HG02885 (cell line): Measurements from ENCODE around the gene COL16A1.

Experiments used
- ATAC-seq: cut with Tn5 transposase; IDR thresholded peaks from one replicate; pipeline ENCODE4 v1.9.1; 2021; ENCODE audit warnings: mild to moderate bottlenecking; ENCODE audit not compliant: unreplicated experiment, poor library complexity

The COL16A1 gene

DNA sequence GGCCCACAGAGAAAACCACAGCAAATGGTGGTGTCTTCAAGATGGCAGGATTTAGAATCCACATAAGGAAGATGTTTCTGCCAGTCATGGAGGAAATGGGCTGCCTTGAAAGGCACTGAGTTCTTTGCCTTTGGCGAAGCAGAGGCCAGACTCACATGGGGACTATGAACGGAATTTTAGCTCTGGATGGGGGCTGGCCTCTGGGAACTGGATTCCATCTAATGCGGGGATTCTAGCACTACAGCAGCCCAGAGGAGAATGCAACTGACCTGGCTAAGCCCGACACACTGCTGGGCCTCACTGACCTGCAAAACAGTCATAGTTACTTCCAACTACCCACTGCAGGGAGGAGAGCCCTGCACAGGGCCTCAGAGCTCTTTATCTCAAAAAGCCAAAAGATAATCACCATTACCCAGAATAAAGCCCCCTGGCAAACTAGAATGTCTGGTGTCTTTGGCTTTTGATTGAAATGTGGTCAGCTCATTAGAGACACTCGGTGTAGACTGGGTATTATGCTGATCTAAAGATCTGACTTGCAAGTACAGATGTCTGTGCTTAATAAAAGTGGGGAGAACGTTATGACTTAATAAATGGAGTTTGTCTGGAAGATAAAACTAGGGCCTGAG is 74.8 kb downstream of the COL16A1 start:
- ATAC-seq = no peak

DNA sequence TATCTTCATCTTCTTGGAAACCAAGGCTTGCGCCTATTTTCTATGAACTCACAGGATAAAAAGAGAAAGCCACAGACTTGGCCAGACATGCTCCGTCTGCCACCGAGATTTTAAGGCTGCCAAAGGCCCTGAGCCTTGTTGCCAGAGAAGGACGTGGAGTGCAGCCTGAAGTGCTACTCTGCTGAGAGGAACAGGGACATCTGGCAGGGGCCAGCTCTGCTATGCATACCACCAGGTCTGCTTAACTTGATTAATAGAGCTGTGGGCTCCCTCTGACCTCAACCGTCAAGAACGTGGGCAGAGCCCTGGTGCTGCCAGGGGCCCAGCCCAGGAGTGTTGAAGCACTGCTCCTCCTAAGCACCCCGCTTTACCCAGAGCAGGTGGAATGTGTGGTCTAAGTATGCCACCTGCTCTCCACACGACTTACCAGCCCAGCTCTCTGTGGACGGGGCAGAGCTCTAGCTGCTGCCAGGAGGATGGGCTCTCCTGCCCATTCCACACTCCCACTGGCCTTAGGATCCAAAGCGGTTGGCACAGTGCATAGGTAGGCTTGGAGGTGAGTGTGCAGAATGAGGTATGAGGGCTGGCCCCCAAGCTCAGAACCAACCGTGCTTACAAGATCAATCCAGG is 75.8 kb downstream of the COL16A1 start:
- no peak for ATAC-seq

DNA sequence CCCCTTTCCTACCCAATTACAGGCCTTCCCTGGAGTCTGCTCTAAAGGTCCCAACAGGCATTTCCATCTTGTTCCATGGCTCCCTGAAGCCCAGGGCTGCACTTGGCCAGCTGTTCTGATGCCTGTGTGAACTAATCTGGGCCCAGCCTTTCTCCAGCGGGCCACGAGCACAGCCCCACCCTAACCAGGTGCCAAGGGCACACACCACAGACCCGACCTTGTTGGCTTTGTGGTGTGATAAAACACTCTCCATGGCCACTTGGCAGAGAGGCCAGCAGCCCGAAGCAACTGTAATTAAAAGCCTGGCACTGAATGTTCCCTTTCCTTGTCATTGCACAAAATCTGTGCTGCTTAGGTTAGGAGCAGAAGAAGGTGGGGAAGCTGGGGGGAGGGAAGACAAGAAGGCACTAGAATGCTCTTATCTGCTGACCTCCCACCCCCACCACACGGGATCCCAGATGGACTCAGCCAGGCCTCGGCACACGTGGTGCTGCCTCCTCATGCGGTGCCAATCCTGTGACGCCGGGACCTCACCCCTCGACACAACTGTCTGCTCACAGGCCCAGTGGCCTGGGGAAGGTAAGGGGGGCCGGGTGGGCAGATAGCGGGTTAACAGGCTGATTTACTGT is 76.4 kb downstream of the COL16A1 start:
- no peak for ATAC-seq

- no peak for ATAC-seq
Measured at GRCh38 chr1:31626223-31627207, 77.3 kb downstream of the COL16A1 start.

DNA sequence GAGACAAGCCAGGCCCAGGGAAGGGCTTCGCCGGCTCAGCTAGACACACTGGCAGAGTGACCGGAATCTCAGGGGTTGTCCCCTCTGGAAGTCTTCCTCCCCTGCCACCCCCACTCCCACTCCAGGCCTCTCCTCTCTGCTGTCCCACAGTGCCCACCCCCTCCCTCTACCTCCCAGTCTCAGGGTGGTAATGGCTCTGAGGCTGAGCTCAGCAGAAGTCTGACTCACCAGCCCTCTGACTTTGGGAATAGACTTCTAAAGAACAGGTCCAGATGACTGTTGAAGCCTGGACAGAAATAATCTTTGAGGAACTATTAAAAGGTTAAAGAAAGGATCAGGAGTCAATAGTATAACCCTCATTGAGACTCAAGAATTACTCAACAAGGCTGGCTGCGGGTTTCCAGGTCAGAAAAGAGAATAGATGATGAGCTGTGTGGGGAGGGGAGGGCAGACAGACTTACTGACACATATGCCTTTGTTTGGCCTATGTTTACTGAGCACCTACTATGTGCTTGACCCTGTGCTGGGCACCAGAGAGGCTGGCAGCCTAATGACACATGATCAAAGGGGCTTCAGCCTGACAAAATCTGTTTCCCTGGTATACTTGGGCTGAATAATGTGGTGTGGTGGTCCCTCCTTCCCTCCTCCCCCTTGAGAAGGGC is 78.1 kb downstream of the COL16A1 start:
- no peak for ATAC-seq

DNA sequence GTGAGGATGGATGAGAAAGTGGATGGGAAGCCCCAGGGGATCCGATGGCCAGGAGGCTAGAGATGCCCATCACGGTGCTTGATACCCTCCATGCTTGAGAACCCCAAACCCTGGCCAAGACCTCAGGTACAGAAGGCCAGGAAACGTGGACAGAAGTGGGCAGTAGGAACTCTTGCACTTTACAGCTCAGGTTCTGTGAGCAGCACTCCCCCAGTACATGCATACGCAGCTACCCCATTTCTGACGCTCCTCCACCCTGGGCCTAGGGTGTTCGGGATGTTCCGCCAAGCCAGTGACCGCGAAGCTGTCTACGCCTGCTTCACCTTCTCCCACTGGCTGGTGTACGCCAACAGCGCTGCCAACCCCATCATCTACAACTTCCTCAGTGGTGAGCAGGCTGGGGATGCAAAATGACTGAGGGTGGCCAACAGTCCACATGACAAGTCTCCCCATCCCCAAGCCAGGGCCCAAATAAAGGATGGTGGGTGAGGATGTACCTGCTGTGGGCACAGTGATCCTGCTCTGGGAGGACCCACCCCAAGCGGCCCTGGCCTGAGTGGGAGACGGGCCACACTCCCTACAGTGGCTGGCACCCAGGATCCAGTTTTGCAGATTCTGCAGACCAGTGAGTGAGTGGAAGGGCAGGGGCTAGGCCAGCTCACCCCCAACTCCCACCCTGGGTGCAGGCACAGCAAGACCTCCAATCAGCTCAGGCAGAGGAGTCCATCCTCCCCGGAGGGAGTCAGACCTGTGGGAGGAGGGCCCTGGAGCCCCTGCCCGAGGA is 78.9 kb downstream of the COL16A1 start:
- ATAC-seq = no peak

DNA sequence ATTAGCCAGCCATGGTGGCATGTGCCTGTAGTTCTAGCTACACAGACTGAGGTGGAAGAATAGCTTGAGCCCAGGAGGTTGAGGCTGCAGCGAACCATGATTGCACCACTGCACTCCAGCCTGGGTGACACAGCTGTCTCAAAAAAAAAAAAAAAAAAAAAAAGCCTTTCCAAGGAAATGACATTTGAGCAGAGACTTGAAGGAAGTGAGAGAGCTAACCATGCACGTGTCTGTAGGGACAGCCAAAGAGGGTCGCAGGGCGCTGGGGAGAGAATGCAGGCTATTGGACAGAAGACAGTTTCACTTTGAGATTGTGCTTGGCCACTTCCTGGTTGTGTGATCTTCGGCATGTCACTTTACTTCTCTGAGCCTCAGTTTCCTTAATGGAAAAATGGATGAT is 79.5 kb downstream of the COL16A1 start:
- ATAC-seq = no peak

- no peak for ATAC-seq
Measured at GRCh38 chr1:31623365-31623764, 80.5 kb downstream of the COL16A1 start.

DNA sequence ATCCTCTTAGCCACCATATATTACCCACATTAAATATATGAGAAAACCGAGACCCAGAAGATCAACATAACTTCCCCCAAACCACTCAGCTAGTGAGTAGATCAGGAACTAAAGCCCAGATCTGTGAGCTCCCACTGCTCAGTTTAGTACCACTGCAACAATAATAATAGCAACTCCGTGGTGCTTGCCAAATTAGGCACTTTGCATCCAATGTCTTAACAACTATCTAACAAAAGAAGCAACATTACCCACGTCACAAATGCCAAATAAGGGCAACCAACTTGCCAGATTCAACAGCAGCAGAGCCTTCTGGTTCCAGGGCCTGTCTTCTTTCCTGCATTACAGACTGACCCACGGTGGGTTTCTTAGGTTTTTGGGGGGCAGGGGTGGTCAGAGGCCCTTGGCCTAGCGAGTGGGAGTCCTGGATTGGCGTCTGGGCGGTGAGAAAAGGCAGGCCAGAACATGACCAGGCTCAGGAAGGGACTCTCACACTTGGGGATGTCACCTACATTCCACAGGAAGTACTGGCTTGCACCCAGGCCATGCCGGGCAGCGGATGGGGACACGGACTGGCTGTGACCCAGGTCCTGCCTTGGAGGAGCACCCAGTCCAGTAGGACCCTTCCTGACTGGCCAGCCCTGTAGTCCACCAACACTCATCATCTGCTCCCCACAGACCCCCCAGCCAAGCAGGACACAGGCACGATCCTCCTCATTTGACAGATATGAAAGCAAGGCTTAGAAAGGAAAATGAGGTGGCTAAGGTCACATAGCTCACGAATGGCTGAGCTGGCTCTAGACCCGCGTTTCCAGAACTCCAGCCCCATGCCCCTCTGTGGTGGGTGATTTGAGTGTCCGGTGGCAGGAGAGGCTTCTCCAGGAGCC is 81.7 kb downstream of the COL16A1 start:
- ATAC-seq = no peak

GRCh38 chr1:31621498-31621820 is 82.4 kb downstream of the COL16A1 start:
- no peak for ATAC-seq

GRCh38 chr1:31620631-31621497 is 83.0 kb downstream of the COL16A1 start:
- no peak for ATAC-seq

DNA sequence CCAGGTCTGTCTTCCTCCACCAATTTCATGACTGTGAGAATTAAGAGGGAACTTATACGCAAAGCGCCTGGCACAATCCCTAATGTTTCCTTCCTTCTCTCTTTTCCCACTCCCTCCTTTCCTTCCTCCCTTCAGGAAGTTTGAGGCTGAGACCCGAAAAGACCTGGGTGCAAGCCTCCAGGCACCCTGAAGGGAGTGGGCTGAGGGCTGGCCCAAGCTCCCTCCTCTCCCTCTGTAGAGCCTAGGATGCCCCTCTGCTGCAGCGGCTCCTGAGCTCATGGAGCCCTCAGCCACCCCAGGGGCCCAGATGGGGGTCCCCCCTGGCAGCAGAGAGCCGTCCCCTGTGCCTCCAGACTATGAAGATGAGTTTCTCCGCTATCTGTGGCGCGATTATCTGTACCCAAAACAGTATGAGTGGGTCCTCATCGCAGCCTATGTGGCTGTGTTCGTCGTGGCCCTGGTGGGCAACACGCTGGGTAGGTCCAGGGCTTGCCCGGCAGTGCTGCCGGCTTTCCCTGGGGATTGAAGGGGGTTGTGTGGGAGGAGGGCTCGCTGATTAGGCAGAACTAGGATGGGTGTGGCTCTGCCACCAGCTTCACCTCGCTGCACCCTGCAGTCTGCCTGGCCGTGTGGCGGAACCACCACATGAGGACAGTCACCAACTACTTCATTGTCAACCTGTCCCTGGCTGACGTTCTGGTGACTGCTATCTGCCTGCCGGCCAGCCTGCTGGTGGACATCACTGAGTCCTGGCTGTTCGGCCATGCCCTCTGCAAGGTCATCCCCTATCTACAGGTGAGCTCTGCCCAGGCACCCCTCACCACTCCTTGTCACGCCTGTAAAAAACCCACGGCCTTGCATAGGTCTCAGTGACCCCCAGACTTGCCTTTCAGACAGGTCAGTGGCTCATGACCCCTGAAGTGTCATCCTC is 84.6 kb downstream of the COL16A1 start:
- ATAC-seq = no peak

GRCh38 chr1:31617916-31618746 is 85.7 kb downstream of the COL16A1 start:
- no peak for ATAC-seq

- no peak for ATAC-seq
Measured at GRCh38 chr1:31617218-31617915, 86.5 kb downstream of the COL16A1 start, which contains the start of gene HCRTR1. HCRTR1 (plus strand) TSS chr1:31617689; CDS start chr1:31619193, 1,504 bp downstream.

DNA sequence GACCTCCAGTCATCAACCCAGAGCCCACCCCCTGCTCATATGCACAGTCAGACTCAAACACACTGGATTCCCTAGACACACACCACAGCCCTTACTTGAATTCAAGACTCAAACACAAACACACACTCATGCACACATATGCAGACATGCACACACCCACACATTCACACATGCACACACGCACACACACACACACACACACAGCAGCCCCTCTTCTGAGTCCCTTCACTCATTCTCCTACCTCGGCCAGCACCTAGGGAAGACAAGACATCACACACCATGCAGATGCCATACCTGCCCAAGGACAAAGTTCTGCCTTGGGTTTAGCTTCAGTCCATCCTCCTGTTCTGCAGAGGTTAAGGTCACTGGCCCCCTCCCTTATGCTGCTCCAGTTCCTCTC is 87.9 kb downstream of the COL16A1 start:
- ATAC-seq = no peak
